RWPE1 (cell line): ENCODE data around the gene SVEP1.
A peak's percentile ranks its signal among the peaks of the same experiment; 100 is the strongest.

Experiments used
- CTCF ChIA-PET: fragments of 350-600 bp; sonication (Branson Sonifier 250); formaldehyde crosslinking; extraction: SDS; loops from one replicate; lab custom pipeline; 2021; lab: Yijun Ruan, JAX
- POLR2A ChIA-PET: fragments of 400-600 bp; formaldehyde crosslinking; extraction: SDS; loops from one replicate; lab custom pipeline; 2020; ENCODE audit warnings: antibody characterized with exemption; ENCODE audit not compliant: low non-redundant PET; lab: Yijun Ruan, JAX
- DNase-seq: peaks from one replicate; pipeline ENCODE4 v3.0.0; 2012; ENCODE audit warnings: low spot score
- H3K27ac ChIP-seq: fragments of 450-650 bp; 2 replicates; pipeline ENCODE4 v1.5.1; 2017
- CTCF ChIP-seq: fragments of 450-650 bp; conservative IDR thresholded peaks from 2 replicates; pipeline ENCODE4 v1.5.1; 2017; ENCODE audit warnings: low read depth, mild to moderate bottlenecking

Gene SVEP1

GRCh38 chr9:110426052-110426709, 153.4 kb downstream of the SVEP1 start:
- ChIA-PET CTCF (no interaction called here), POLR2A (no interaction called here)
- DNase-seq: peak; percentile 29
- TF ChIP-seq CTCF: peak; percentile 76
- no peak overlapping the region for H3K27ac ChIP-seq

- no peak for TF ChIP-seq CTCF
- no peak for DNase-seq
- ChIA-PET CTCF (interaction anchor here (0.6 kb wide), 1 partner anchor 141 kb away, joined by 3 read pairs; no protein-coding TSS in a partner anchor), POLR2A (no interaction called here)
- H3K27ac ChIP-seq: no peak overlapping the region
Measured at GRCh38 chr9:110414471-110414870, 165.1 kb downstream of the SVEP1 start.

- H3K27ac ChIP-seq: no peak overlapping the region
- DNase-seq: no peak
- ChIA-PET POLR2A (interaction anchor here (0.5 kb wide), 1 partner anchor 102 kb away, joined by 7 read pairs; no protein-coding TSS in a partner anchor), CTCF (interaction anchor here (0.6 kb wide), 2 partner anchors 740 to 813 kb away, joined by 3 to 7 read pairs; no protein-coding TSS in a partner anchor)
- TF ChIP-seq CTCF: no peak
Measured at GRCh38 chr9:110410961-110411360, 168.6 kb downstream of the SVEP1 start.

- no peak for DNase-seq
- TF ChIP-seq CTCF: no peak
- CTCF ChIA-PET: interaction anchor here (0.7 kb wide), 1 partner anchor 20 kb away, joined by 4 read pairs; no protein-coding TSS in a partner anchor
- POLR2A ChIA-PET: no interaction called here
- no peak overlapping the region for H3K27ac ChIP-seq
Measured at GRCh38 chr9:110408598-110408997, 170.9 kb downstream of the SVEP1 start.

- DNase-seq: no peak
- CTCF ChIA-PET: interaction anchor here (0.6 kb wide), 1 partner anchor 747 kb away, joined by 3 read pairs; no protein-coding TSS in a partner anchor
- H3K27ac ChIP-seq: no peak overlapping the region
- TF ChIP-seq CTCF: no peak
- POLR2A ChIA-PET: no interaction called here
Measured at GRCh38 chr9:110405858-110406443, 173.6 kb downstream of the SVEP1 start.

- ChIA-PET POLR2A (no interaction called here), CTCF (no interaction called here)
- DNase-seq: no peak
- no peak for TF ChIP-seq CTCF
- no peak overlapping the region for H3K27ac ChIP-seq
Measured at GRCh38 chr9:110404473-110404872, 175.1 kb downstream of the SVEP1 start.
